ENCODE measurements around the gene LAMA3.

LAMA3 gene

GRCh38 chr18:23882616-23883276 is 193.5 kb downstream of the LAMA3 start:
- no peak for DNase-seq

GRCh38 chr18:23883277-23883790 is 194.1 kb downstream of the LAMA3 start:
- no peak for DNase-seq

GRCh38 chr18:23884681-23885375 is 195.6 kb downstream of the LAMA3 start:
- DNase-seq: no peak

- no peak for DNase-seq
Observed at GRCh38 chr18:23885750-23886149, 196.5 kb downstream of the LAMA3 start.

- DNase-seq: no peak
Observed at GRCh38 chr18:23887035-23887434, 197.8 kb downstream of the LAMA3 start.

GRCh38 chr18:23887493-23887892 is 198.2 kb downstream of the LAMA3 start:
- no peak for DNase-seq

- no peak for DNase-seq
Observed at GRCh38 chr18:23888881-23889280, 199.6 kb downstream of the LAMA3 start.

- DNase-seq: no peak
Observed at GRCh38 chr18:23889907-23890306, 200.7 kb downstream of the LAMA3 start.

GRCh38 chr18:23890589-23890988 is 201.3 kb downstream of the LAMA3 start:
- DNase-seq: no peak

GRCh38 chr18:23893653-23894052 is 204.4 kb downstream of the LAMA3 start:
- DNase-seq: no peak

GRCh38 chr18:23894661-23895175 is 205.5 kb downstream of the LAMA3 start:
- DNase-seq: no peak

GRCh38 chr18:23897291-23897690 is 208.0 kb downstream of the LAMA3 start:
- DNase-seq: no peak

- DNase-seq: no peak
Observed at GRCh38 chr18:23897733-23898132, 208.5 kb downstream of the LAMA3 start.

- DNase-seq: no peak
Observed at GRCh38 chr18:23900994-23901393, 211.7 kb downstream of the LAMA3 start.

- DNase-seq: no peak
Observed at GRCh38 chr18:23902396-23902795, 213.1 kb downstream of the LAMA3 start.

GRCh38 chr18:23903971-23904370 is 214.7 kb downstream of the LAMA3 start:
- DNase-seq: no peak

GRCh38 chr18:23906658-23907057 is 217.4 kb downstream of the LAMA3 start:
- DNase-seq: no peak

- DNase-seq: no peak
Observed at GRCh38 chr18:23908827-23909226, 219.6 kb downstream of the LAMA3 start.

GRCh38 chr18:23910032-23910431 is 220.8 kb downstream of the LAMA3 start:
- no peak for DNase-seq

GRCh38 chr18:23912356-23912755 is 223.1 kb downstream of the LAMA3 start:
- no peak for DNase-seq

GRCh38 chr18:23916338-23916737 is 227.1 kb downstream of the LAMA3 start:
- DNase-seq: no peak

- DNase-seq: peak; percentile 80
Observed at GRCh38 chr18:23918395-23919032, 229.3 kb downstream of the LAMA3 start.

GRCh38 chr18:23920054-23920453 is 230.8 kb downstream of the LAMA3 start:
- DNase-seq: no peak
